ENCODE data around the gene OIP5. TPM values are rescaled to one million over a fixed set of nuclear protein-coding genes. Genes with fewer than 3 reads are reported as not detected.
A peak's percentile ranks its signal among the peaks of the same experiment; 100 is the strongest.

The OIP5 gene
- total and polyA plus RNA-seq, 2 of the 13 experiments (the other 11 are each of a cell fraction or from before 2014, with no cell fraction given) = 10.7 to 38.0 TPM

- no peak for TF ChIP-seq AFF4 (CRISPR knock-in tag; IDR thresholded peaks at IDR 0.05)
- no peak for TF ChIP-seq ZNF703 (CRISPR knock-in tag; IDR thresholded peaks at IDR 0.05; ENCODE audit: borderline replicate concordance)
- TF ChIP-seq ZNF674 (CRISPR knock-in tag; IDR thresholded peaks at IDR 0.05; ENCODE audit: low read depth) = no peak
- TF ChIP-seq ZNF124 (CRISPR knock-in tag; IDR thresholded peaks at IDR 0.05) = 0 out of 2 replicates have a peak, but pooled peaks have one; percentile 16
- no peak for TF ChIP-seq ZNF883 (CRISPR knock-in tag; IDR thresholded peaks at IDR 0.05; ENCODE audit: not compliant biosample characterization)
- no peak for TF ChIP-seq SP1 (IDR thresholded peaks at IDR 0.05)
- no peak for TF ChIP-seq SP1 (CRISPR knock-in tag; IDR thresholded peaks at IDR 0.05)
- TF ChIP-seq HOXA9 (CRISPR knock-in tag; IDR thresholded peaks at IDR 0.05; ENCODE audit: borderline replicate concordance) = no peak; the same call in 1 of the 2 replicates
- no peak for TF ChIP-seq TERF1 (CRISPR knock-in tag; IDR thresholded peaks at IDR 0.05)
- TF ChIP-seq THAP9 (CRISPR knock-in tag; IDR thresholded peaks at IDR 0.05; ENCODE audit: borderline replicate concordance) = no peak
- TF ChIP-seq SIN3A (IDR thresholded peaks at IDR 0.05; ENCODE audit: borderline replicate concordance, low read depth, low read length) = peak; percentile 2; the same call in 1 of the 2 replicates
- TF ChIP-seq TOPORS (CRISPR knock-in tag; IDR thresholded peaks at IDR 0.05) = no peak
- TF ChIP-seq ZNF232 (CRISPR knock-in tag; IDR thresholded peaks at IDR 0.05; ENCODE audit: borderline replicate concordance) = no peak
- no peak for TF ChIP-seq REST (IDR thresholded peaks at IDR 0.05; ENCODE audit: borderline replicate concordance in 1 of 2, low read depth in 1 of 2, low read length in 2 of 2)
- TF ChIP-seq TFAP4 (IDR thresholded peaks at IDR 0.05; ENCODE audit: borderline replicate concordance, low read depth) = no peak
Observed at GRCh38 chr15:41333026-41333562, 703 bp upstream of the OIP5 start (continued).
